BLaER1 (cell line): ENCODE results near the gene GET3.
A peak's percentile ranks its signal among the peaks of the same experiment; 100 is the strongest.

Source experiments
- H3K27ac ChIP-seq: shearing (Covaris generic); formaldehyde crosslinking; 2 replicates; pipeline ENCODE4 v1.8.1; 2022
- H3K27me3 ChIP-seq: shearing (Covaris generic); formaldehyde crosslinking; 2 replicates; pipeline ENCODE4 v1.8.1; 2022
- H3K36me3 ChIP-seq: shearing (Covaris generic); formaldehyde crosslinking; 2 replicates; pipeline ENCODE4 v1.8.1; 2022
- H3K4me1 ChIP-seq: shearing (Covaris generic); formaldehyde crosslinking; 2 replicates; pipeline ENCODE4 v1.8.1; 2022
- H3K4me2 ChIP-seq: shearing (Covaris generic); formaldehyde crosslinking; 2 replicates; pipeline ENCODE4 v1.8.1; 2022
- H3K4me3 ChIP-seq: shearing (Covaris generic); formaldehyde crosslinking; 2 replicates; pipeline ENCODE4 v1.8.1; 2022
- H3K9ac ChIP-seq: shearing (Covaris generic); formaldehyde crosslinking; 2 replicates; pipeline ENCODE4 v1.8.1; 2022
- H3K9me3 ChIP-seq: shearing (Covaris generic); formaldehyde crosslinking; 2 replicates; pipeline ENCODE4 v1.8.1; 2022
- H4K20me1 ChIP-seq: shearing (Covaris generic); formaldehyde crosslinking; 2 replicates; pipeline ENCODE4 v1.8.1; 2022
- Cebpa-rat ChIP-seq: shearing (Covaris generic); IDR thresholded peaks from 2 replicates; pipeline ENCODE4 v1.8.1; 2022

Gene GET3

GRCh38 chr19:12750851-12751250 is 13.6 kb downstream of the GET3 start:
- no peak for TF ChIP-seq Cebpa-rat
- Histone ChIP-seq H3K4me2 (peak overlapping the region; percentile 99), H3K4me1 (peaks cover 47% of the 10 kb centered on the region), H3K9ac (peak overlapping the region; percentile 68; the same call in 1 of the 2 replicates), H3K36me3 (peaks cover 30% of the 10 kb centered on the region), H3K4me3 (no peak overlapping the region), H4K20me1 (no peaks in the 10 kb centered on the region), H3K27ac (peak overlapping the region; percentile 70; the same call in 1 of the 2 replicates), H3K9me3 (peaks cover 16% of the 10 kb centered on the region), H3K27me3 (no peaks in the 10 kb centered on the region)

GRCh38 chr19:12751635-12752034 is 14.3 kb downstream of the GET3 start, which contains the start of gene BEST2:
TSS of gene BEST2 (plus strand) at chr19:12751791. CDS start at chr19:12752593, 802 bp downstream.
- Histone ChIP-seq H3K9ac (peak within 1 kb of the TSS; percentile 68; the same call in 1 of the 2 replicates), H3K4me2 (peak within 1 kb of the TSS; percentile 99), H3K9me3 (peaks cover 16% of the 10 kb centered on the region), H3K27me3 (no peaks in the 10 kb centered on the region), H3K36me3 (peaks cover 22% of the 10 kb centered on the region), H3K4me3 (peak within 1 kb of the TSS; percentile 59), H3K4me1 (peaks cover 53% of the 10 kb centered on the region), H3K27ac (peak within 1 kb of the TSS; percentile 70; the same call in 1 of the 2 replicates), H4K20me1 (no peaks in the 10 kb centered on the region)
- no peak for TF ChIP-seq Cebpa-rat

GRCh38 chr19:12752056-12752781 is 14.9 kb downstream of the GET3 start:
- no peaks in the 10 kb centered on the region for H4K20me1 ChIP-seq
- peaks cover 14% of the 10 kb centered on the region for H3K9me3 ChIP-seq
- H3K27ac ChIP-seq: no peak overlapping the region
- H3K36me3 ChIP-seq: peaks cover 16% of the 10 kb centered on the region
- H3K4me3 ChIP-seq: no peak overlapping the region
- H3K4me1 ChIP-seq: peaks cover 59% of the 10 kb centered on the region
- no peak overlapping the region for H3K9ac ChIP-seq
- H3K27me3 ChIP-seq: no peaks in the 10 kb centered on the region
- peak overlapping the region; percentile 99 for H3K4me2 ChIP-seq
- TF ChIP-seq Cebpa-rat: no peak

- H3K4me1 ChIP-seq: peaks cover 56% of the 10 kb centered on the region
- H3K4me2 ChIP-seq: no peak overlapping the region
- no peak overlapping the region for H3K9ac ChIP-seq
- H3K9me3 ChIP-seq: no peaks in the 10 kb centered on the region
- no peaks in the 10 kb centered on the region for H4K20me1 ChIP-seq
- TF ChIP-seq Cebpa-rat: no peak
- no peaks in the 10 kb centered on the region for H3K27me3 ChIP-seq
- no peak overlapping the region for H3K4me3 ChIP-seq
- no peak overlapping the region for H3K27ac ChIP-seq
- no peaks in the 10 kb centered on the region for H3K36me3 ChIP-seq
These were observed 17.3 kb downstream of the GET3 start for GRCh38 chr19:12754465-12755196.

GRCh38 chr19:12756150-12756883 is 19.0 kb downstream of the GET3 start:
- Histone ChIP-seq H3K9ac (no peak overlapping the region), H3K4me3 (no peak overlapping the region), H3K4me1 (peaks cover 40% of the 10 kb centered on the region), H3K36me3 (no peaks in the 10 kb centered on the region), H4K20me1 (no peaks in the 10 kb centered on the region), H3K4me2 (no peak overlapping the region), H3K27ac (no peak overlapping the region), H3K27me3 (no peaks in the 10 kb centered on the region), H3K9me3 (no peaks in the 10 kb centered on the region)
- no peak for TF ChIP-seq Cebpa-rat

- H3K4me2 ChIP-seq: peak overlapping the region; percentile 79
- H3K4me3 ChIP-seq: peak overlapping the region; percentile 23; the same call in 1 of the 2 replicates
- H3K9ac ChIP-seq: no peak overlapping the region
These were observed 20.4 kb downstream of the GET3 start for GRCh38 chr19:12757544-12758274.

GRCh38 chr19:12759686-12760085 is 22.4 kb downstream of the GET3 start:
- peaks cover 17% of the 10 kb centered on the region for H3K36me3 ChIP-seq
- H3K27me3 ChIP-seq: no peaks in the 10 kb centered on the region
- peaks cover 22% of the 10 kb centered on the region for H3K4me1 ChIP-seq
- H3K27ac ChIP-seq: no peak overlapping the region
- H3K4me2 ChIP-seq: no peak overlapping the region
- no peaks in the 10 kb centered on the region for H3K9me3 ChIP-seq
- H3K9ac ChIP-seq: no peak overlapping the region
- no peak overlapping the region for H3K4me3 ChIP-seq
- TF ChIP-seq Cebpa-rat: no peak
- H4K20me1 ChIP-seq: no peaks in the 10 kb centered on the region

More at GRCh38 chr19:12757544-12758274, 20.4 kb downstream of the GET3 start:
- no peak for TF ChIP-seq Cebpa-rat
- Histone ChIP-seq H3K9me3 (no peaks in the 10 kb centered on the region), H3K36me3 (peaks cover 3% of the 10 kb centered on the region; the same call in 1 of the 2 replicates), H4K20me1 (no peaks in the 10 kb centered on the region), H3K27ac (no peak overlapping the region), H3K4me1 (peaks cover 32% of the 10 kb centered on the region), H3K27me3 (no peaks in the 10 kb centered on the region)

- H3K36me3 ChIP-seq: peaks cover 30% of the 10 kb centered on the region
- no peak for TF ChIP-seq Cebpa-rat
- no peaks in the 10 kb centered on the region for H4K20me1 ChIP-seq
- H3K4me1 ChIP-seq: peaks cover 10% of the 10 kb centered on the region
- no peak overlapping the region for H3K9ac ChIP-seq
- H3K4me2 ChIP-seq: no peak overlapping the region
- no peak overlapping the region for H3K4me3 ChIP-seq
- H3K9me3 ChIP-seq: no peaks in the 10 kb centered on the region
- H3K27ac ChIP-seq: no peak overlapping the region
- H3K27me3 ChIP-seq: no peaks in the 10 kb centered on the region
These were observed 25.8 kb downstream of the GET3 start for GRCh38 chr19:12763100-12763499.

GRCh38 chr19:12764698-12765097 is 27.4 kb downstream of the GET3 start:
- Histone ChIP-seq H3K27ac (no peak overlapping the region), H4K20me1 (no peaks in the 10 kb centered on the region)
- no peak for TF ChIP-seq Cebpa-rat

More at GRCh38 chr19:12764698-12765097, 27.4 kb downstream of the GET3 start:
- H3K27me3 ChIP-seq: no peaks in the 10 kb centered on the region
- H3K9ac ChIP-seq: no peak overlapping the region
- H3K4me3 ChIP-seq: no peak overlapping the region
- no peaks in the 10 kb centered on the region for H3K9me3 ChIP-seq
- no peak overlapping the region for H3K4me2 ChIP-seq
- peaks cover 30% of the 10 kb centered on the region for H3K36me3 ChIP-seq
- H3K4me1 ChIP-seq: peaks cover 16% of the 10 kb centered on the region
